ENCODE measurements around the gene SYDE1. TPM values are rescaled to one million over a fixed set of nuclear protein-coding genes. Genes with fewer than 3 reads are reported as not detected.

SYDE1 gene
- total RNA-seq, 1 donor from 2014 or later = 2.5 TPM

- no peak for DNase-seq
These were observed 1.9 kb downstream of the SYDE1 start for GRCh38 chr19:15108845-15109767.

GRCh38 chr19:15109768-15110417 is 2.7 kb downstream of the SYDE1 start:
- DNase-seq = no peak

- no peak for DNase-seq
These were observed 3.2 kb downstream of the SYDE1 start for GRCh38 chr19:15110418-15110815.

- DNase-seq = no peak
These were observed 4.6 kb downstream of the SYDE1 start for GRCh38 chr19:15111758-15112157.

GRCh38 chr19:15112385-15112784 is 5.2 kb downstream of the SYDE1 start:
- no peak for DNase-seq

GRCh38 chr19:15113245-15114152 is 6.3 kb downstream of the SYDE1 start:
- DNase-seq = no peak

- DNase-seq = no peak
These were observed 6.9 kb downstream of the SYDE1 start for GRCh38 chr19:15114153-15114540.

GRCh38 chr19:15115080-15115479 is 7.9 kb downstream of the SYDE1 start:
- no peak for DNase-seq

GRCh38 chr19:15115762-15116615 is 8.8 kb downstream of the SYDE1 start:
- no peak for DNase-seq

- no peak for DNase-seq
These were observed 9.7 kb downstream of the SYDE1 start for GRCh38 chr19:15116856-15117255.

GRCh38 chr19:15118248-15118647 is 11.0 kb downstream of the SYDE1 start:
- no peak for DNase-seq

GRCh38 chr19:15118789-15119494 is 11.7 kb downstream of the SYDE1 start:
- no peak for DNase-seq

GRCh38 chr19:15120135-15121026 is 13.2 kb downstream of the SYDE1 start:
- no peak for DNase-seq

GRCh38 chr19:15122331-15123030 is 15.3 kb downstream of the SYDE1 start:
- no peak for DNase-seq

GRCh38 chr19:15123031-15123890 is 16.1 kb downstream of the SYDE1 start:
- DNase-seq = no peak

- peak; percentile 53 for DNase-seq
These were observed 16.7 kb downstream of the SYDE1 start for GRCh38 chr19:15123900-15124299.

- DNase-seq = no peak
These were observed 17.5 kb downstream of the SYDE1 start for GRCh38 chr19:15124572-15125231.

All from occipital lobe (tissue), 2 donors.